DOHH2 (cell line): ENCODE results near the gene DENND1A.

Experiments
- H3F3A ChIP-seq: fragments of 200-600 bp; sonication (generic), shearing (Covaris generic); 2 replicates; pipeline ENCODE4 v1.6.0; 2016; ENCODE audit warnings: antibody characterized with exemption, mild to moderate bottlenecking; ENCODE audit not compliant: control insufficient read depth, insufficient read depth
- H3K27ac ChIP-seq: fragments of 200-600 bp; sonication (generic); 2 replicates; pipeline ENCODE4 v1.5.1; 2014; ENCODE audit warnings: low read depth, mild to moderate bottlenecking, low read length, moderate library complexity
- H3K27me3 ChIP-seq: fragments of 200-600 bp; sonication (generic); 2 replicates; pipeline ENCODE4 v1.6.1; 2014; ENCODE audit warnings: mild to moderate bottlenecking, low read length, mixed read lengths; ENCODE audit not compliant: control insufficient read depth
- H3K36me3 ChIP-seq: fragments of 200-600 bp; sonication (generic); 2 replicates; pipeline ENCODE4 v1.6.1; 2014; ENCODE audit warnings: mild to moderate bottlenecking, low read length, moderate library complexity, mixed read lengths; ENCODE audit not compliant: control insufficient read depth
- H3K4me1 ChIP-seq: fragments of 200-600 bp; sonication (generic); 2 replicates; pipeline ENCODE4 v1.6.1; 2014; ENCODE audit warnings: mild to moderate bottlenecking, low read length, mixed read lengths; ENCODE audit not compliant: control insufficient read depth
- H3K4me2 ChIP-seq: fragments of 200-600 bp; sonication (generic); 2 replicates; pipeline ENCODE4 v1.6.0; 2014; ENCODE audit warnings: mild to moderate bottlenecking, low read length, moderate library complexity
- H3K4me3 ChIP-seq: fragments of 200-600 bp; sonication (generic); 2 replicates; pipeline ENCODE4 v1.5.1; 2014; ENCODE audit warnings: mild to moderate bottlenecking, low read length, mixed read lengths
- H3K79me2 ChIP-seq: fragments of 200-600 bp; sonication (generic); 2 replicates; pipeline ENCODE4 v1.6.1; 2014; ENCODE audit warnings: mild to moderate bottlenecking, low read length, mixed read lengths; ENCODE audit not compliant: control insufficient read depth
- H3K9me2 ChIP-seq: fragments of 200-600 bp; sonication (generic); replicated peaks from 2 replicates; pipeline ENCODE4 v1.6.1; 2014; ENCODE audit warnings: mild to moderate bottlenecking, low read length, mixed read lengths; ENCODE audit not compliant: control insufficient read depth
- H3K9me3 ChIP-seq: fragments of 200-600 bp; sonication (generic); 2 replicates; pipeline ENCODE4 v1.6.1; 2014; ENCODE audit warnings: antibody characterized with exemption, low read length, mixed read lengths; ENCODE audit not compliant: control insufficient read depth, insufficient read depth
- H4K20me1 ChIP-seq: fragments of 200-600 bp; sonication (generic); 2 replicates; pipeline ENCODE4 v1.6.0; 2014; ENCODE audit warnings: low read depth, mild to moderate bottlenecking, antibody characterized with exemption, low read length, moderate library complexity; ENCODE audit not compliant: control insufficient read depth, insufficient read depth
- CTCF ChIP-seq: fragments of 200-600 bp; sonication (generic); IDR thresholded peaks from one replicate; pipeline ENCODE4 v1.5.1; 2014; ENCODE audit warnings: antibody characterized with exemption, mild to moderate bottlenecking, low read depth, low read length; ENCODE audit not compliant: poor library complexity, severe bottlenecking
- EZH2phosphoT487 ChIP-seq: fragments of 200-600 bp; sonication (generic); IDR thresholded peaks from 2 replicates; pipeline ENCODE4 v1.6.1; 2017; ENCODE audit warnings: borderline replicate concordance, mild to moderate bottlenecking, antibody characterized with exemption, low read length, moderate library complexity, mixed read lengths

The DENND1A gene

DNA sequence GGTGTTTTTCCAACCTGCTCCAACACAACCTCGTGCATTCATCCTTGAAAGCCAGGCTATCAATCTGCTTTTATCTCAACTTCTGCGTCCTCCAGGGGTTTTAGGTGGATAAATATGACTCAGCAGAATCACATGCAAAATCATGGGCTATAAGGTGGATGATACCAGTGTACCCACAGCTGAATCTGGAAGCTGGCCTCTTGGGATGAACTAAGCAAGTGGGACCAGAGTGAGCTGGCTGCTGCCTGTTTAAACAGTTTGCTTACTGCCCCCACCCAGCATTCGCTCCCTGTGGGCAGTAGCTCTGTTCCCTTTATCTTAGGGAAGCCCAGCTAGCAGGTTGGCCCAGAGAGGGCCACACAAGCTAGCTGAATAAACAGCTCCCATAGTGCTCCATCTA, 379.9 kb downstream of the DENND1A start:
- no peaks in the 10 kb centered on the region for H3F3A ChIP-seq
- TF ChIP-seq CTCF = no peak
- TF ChIP-seq EZH2phosphoT487 = no peak
- no peaks in the 10 kb centered on the region for H3K36me3 ChIP-seq
- H3K9me3 ChIP-seq = no peaks in the 10 kb centered on the region
- H3K27me3 ChIP-seq = no peaks in the 10 kb centered on the region
- H3K79me2 ChIP-seq = no peaks in the 10 kb centered on the region
- H3K27ac ChIP-seq = no peak overlapping the region
- H3K4me2 ChIP-seq = no peak overlapping the region
- no peaks in the 10 kb centered on the region for H3K9me2 ChIP-seq
- H3K4me1 ChIP-seq = peaks cover 4% of the 10 kb centered on the region; the same call in 1 of the 2 replicates
- no peaks in the 10 kb centered on the region for H4K20me1 ChIP-seq
- no peak overlapping the region for H3K4me3 ChIP-seq

- H3K27me3 ChIP-seq = no peaks in the 10 kb centered on the region
- H3F3A ChIP-seq = no peaks in the 10 kb centered on the region
- TF ChIP-seq CTCF (no peak), EZH2phosphoT487 (no peak)
- no peaks in the 10 kb centered on the region for H3K36me3 ChIP-seq
- H3K4me2 ChIP-seq = no peak overlapping the region
- H3K4me3 ChIP-seq = no peak overlapping the region
- H3K79me2 ChIP-seq = no peaks in the 10 kb centered on the region
- H4K20me1 ChIP-seq = no peaks in the 10 kb centered on the region
- no peaks in the 10 kb centered on the region for H3K9me3 ChIP-seq
- H3K27ac ChIP-seq = no peak overlapping the region
- H3K4me1 ChIP-seq = peaks cover 4% of the 10 kb centered on the region; the same call in 1 of the 2 replicates
- H3K9me2 ChIP-seq = no peaks in the 10 kb centered on the region
These were observed 381.0 kb downstream of the DENND1A start for GRCh38 chr9:123548741-123549545.

GRCh38 chr9:123544007-123544827, 385.7 kb downstream of the DENND1A start:
- H3K27ac ChIP-seq = no peak overlapping the region
- no peaks in the 10 kb centered on the region for H3K27me3 ChIP-seq
- no peaks in the 10 kb centered on the region for H3K36me3 ChIP-seq
- peaks cover 2% of the 10 kb centered on the region; the same call in 1 of the 2 replicates for H3K4me1 ChIP-seq
- no peaks in the 10 kb centered on the region for H3K9me2 ChIP-seq
- no peak overlapping the region for H3K4me3 ChIP-seq
- H4K20me1 ChIP-seq = no peaks in the 10 kb centered on the region
- no peaks in the 10 kb centered on the region for H3F3A ChIP-seq
- H3K4me2 ChIP-seq = no peak overlapping the region
- TF ChIP-seq CTCF (peak; percentile 79), EZH2phosphoT487 (no peak)
- H3K9me3 ChIP-seq = no peaks in the 10 kb centered on the region
- no peaks in the 10 kb centered on the region for H3K79me2 ChIP-seq
